Mesothelial cell of epicardium (in vitro differentiated cells): Measurements from ENCODE around the gene LAMA2. TPM values are rescaled to one million over a fixed set of nuclear protein-coding genes. Genes with fewer than 3 reads are reported as not detected.

ENCODE experiments used
- DNase-seq, 2 experiments: peaks; one replicate each; pipeline ENCODE4 v3.0.0; 2021; ENCODE audit warnings: low spot score in 2 of 2; ENCODE audit not compliant: unreplicated experiment in 2 of 2
- H3K27ac Mint-ChIP-seq: 2 replicates; pipeline ENCODE4 v1.8.0; 2021; ENCODE audit warnings: mixed read lengths
- H3K27me3 Mint-ChIP-seq: 2 replicates; pipeline ENCODE4 v1.8.0; 2021; ENCODE audit warnings: low read depth, mixed read lengths
- H3K36me3 Mint-ChIP-seq: 2 replicates; pipeline ENCODE4 v1.8.0; 2021; ENCODE audit warnings: mixed read lengths
- H3K4me1 Mint-ChIP-seq: 2 replicates; pipeline ENCODE4 v1.8.0; 2021; ENCODE audit warnings: mixed read lengths
- H3K4me3 Mint-ChIP-seq: 2 replicates; pipeline ENCODE4 v1.8.0; 2021; ENCODE audit warnings: mild to moderate bottlenecking, moderate library complexity, mixed read lengths
- H3K9me3 Mint-ChIP-seq: 2 replicates; pipeline ENCODE4 v1.8.0; 2021; ENCODE audit warnings: mixed read lengths
- CTCF ChIP-seq: fragments of 200-600 bp; sonication (generic); IDR thresholded peaks from one replicate; pipeline ENCODE4 v1.5.0; 2021; ENCODE audit warnings: antibody characterized with exemption; ENCODE audit not compliant: unreplicated experiment
- total RNA-seq: library from RNA; stranded (reverse); gene quantifications from 3 replicates; pipeline ENCODE4 v1.2.1, GENCODE V29; 2021

The LAMA2 gene
- total RNA-seq, 1 donor from 2014 or later = 63.2 TPM

- TF ChIP-seq CTCF = no peak
- no peaks in the 10 kb centered on the region for H3K36me3 Mint-ChIP-seq
- H3K27me3 Mint-ChIP-seq = no peaks in the 10 kb centered on the region
- no peak overlapping the region for H3K4me3 Mint-ChIP-seq
- no peaks in the 10 kb centered on the region for H3K9me3 Mint-ChIP-seq
- no peak overlapping the region for H3K27ac Mint-ChIP-seq
- H3K4me1 Mint-ChIP-seq = peaks cover 43% of the 10 kb centered on the region
- DNase-seq = no peak
Measured at GRCh38 chr6:129186988-129187387, 304.1 kb downstream of the LAMA2 start.

- no peak for TF ChIP-seq CTCF
- no peak overlapping the region for H3K4me3 Mint-ChIP-seq
- peaks cover 42% of the 10 kb centered on the region for H3K4me1 Mint-ChIP-seq
Measured at GRCh38 chr6:129188306-129188705, 305.4 kb downstream of the LAMA2 start.

GRCh38 chr6:129188795-129189194 is 305.9 kb downstream of the LAMA2 start:
- no peak for TF ChIP-seq CTCF
- DNase-seq = no peak
- Mint-ChIP-seq H3K4me3 (no peak overlapping the region), H3K9me3 (no peaks in the 10 kb centered on the region), H3K27ac (peak overlapping the region; percentile 80), H3K36me3 (no peaks in the 10 kb centered on the region), H3K27me3 (no peaks in the 10 kb centered on the region), H3K4me1 (peaks cover 39% of the 10 kb centered on the region)

More at GRCh38 chr6:129188306-129188705, 305.4 kb downstream of the LAMA2 start:
- no peaks in the 10 kb centered on the region for H3K36me3 Mint-ChIP-seq
- peak overlapping the region; percentile 23 for H3K27ac Mint-ChIP-seq
- H3K27me3 Mint-ChIP-seq = no peaks in the 10 kb centered on the region
- H3K9me3 Mint-ChIP-seq = no peaks in the 10 kb centered on the region
- DNase-seq = no peak

- Mint-ChIP-seq H3K36me3 (no peaks in the 10 kb centered on the region), H3K4me3 (no peak overlapping the region), H3K9me3 (no peaks in the 10 kb centered on the region), H3K4me1 (peaks cover 34% of the 10 kb centered on the region), H3K27me3 (no peaks in the 10 kb centered on the region), H3K27ac (peak overlapping the region; percentile 80)
- no peak for DNase-seq
- TF ChIP-seq CTCF = no peak
Measured at GRCh38 chr6:129189266-129189665, 306.3 kb downstream of the LAMA2 start.

- Mint-ChIP-seq H3K27ac (peak overlapping the region; percentile 37), H3K36me3 (no peaks in the 10 kb centered on the region), H3K4me3 (no peak overlapping the region), H3K9me3 (no peaks in the 10 kb centered on the region), H3K27me3 (no peaks in the 10 kb centered on the region), H3K4me1 (peaks cover 39% of the 10 kb centered on the region)
- no peak for TF ChIP-seq CTCF
- DNase-seq = no peak
Measured at GRCh38 chr6:129191235-129191634, 308.3 kb downstream of the LAMA2 start.

GRCh38 chr6:129192458-129192989 is 309.6 kb downstream of the LAMA2 start:
- Mint-ChIP-seq H3K36me3 (peaks cover 2% of the 10 kb centered on the region), H3K4me1 (peaks cover 39% of the 10 kb centered on the region), H3K4me3 (no peak overlapping the region), H3K27ac (no peak overlapping the region), H3K9me3 (no peaks in the 10 kb centered on the region), H3K27me3 (no peaks in the 10 kb centered on the region)
- TF ChIP-seq CTCF = no peak
- no peak for DNase-seq
